GM23248 (cell line): ENCODE data around the gene HUWE1.

Source experiments
- EZH2 ChIP-seq: fragments of 200-600 bp; sonication (generic); IDR thresholded peaks from 2 replicates; pipeline ENCODE4 v1.6.1; 2018; ENCODE audit warnings: antibody characterized with exemption, mild to moderate bottlenecking; ENCODE audit not compliant: insufficient read depth, poor library complexity, severe bottlenecking
- EZH2phosphoT487 ChIP-seq: fragments of 200-600 bp; sonication (generic); IDR thresholded peaks from 2 replicates; pipeline ENCODE4 v1.6.1; 2018; ENCODE audit warnings: antibody characterized with exemption, moderate library complexity, mild to moderate bottlenecking, low read depth; ENCODE audit not compliant: insufficient read depth

DNA sequence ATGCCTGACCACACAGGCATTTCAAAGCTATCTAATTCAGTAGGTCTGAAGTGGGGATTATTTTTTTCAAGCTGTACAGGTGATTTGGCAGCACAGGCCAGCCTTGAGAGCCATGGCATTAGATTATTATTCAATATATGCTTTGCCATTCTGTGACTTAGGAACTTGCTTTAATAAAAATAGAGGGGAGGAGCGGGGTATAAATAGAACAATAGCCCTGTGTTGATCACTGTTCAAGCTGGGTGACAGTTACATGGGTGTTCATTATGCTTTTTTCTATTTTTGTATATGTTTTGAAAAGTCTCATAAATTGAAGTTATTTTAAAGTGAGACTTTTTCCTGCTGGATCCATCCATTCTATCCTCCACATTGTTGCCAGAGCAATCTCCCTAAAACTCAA is 20.3 kb downstream of the HUWE1 start:
- TF ChIP-seq EZH2 (no peak), EZH2phosphoT487 (no peak)
